ENCODE data around the gene RGS10.

Gene RGS10

GRCh38 chr10:119542357-119542987 is at the start of gene RGS10 (continued):
- TF ChIP-seq PBX3 (CRISPR knock-in tag; IDR thresholded peaks at IDR 0.05) = no peak; the same call in 1 of the 2 replicates
- no peak for TF ChIP-seq ZNF239 (tag by site-specific recombination; IDR thresholded peaks at IDR 0.05)
- no peak for TF ChIP-seq ZNF148 (tag by site-specific recombination; IDR thresholded peaks at IDR 0.05; ENCODE audit: borderline replicate concordance)
- no peak for TF ChIP-seq ZNF202 (tag by site-specific recombination; IDR thresholded peaks at IDR 0.05; ENCODE audit: borderline replicate concordance)
- no peak for TF ChIP-seq ZNF530 (tag by site-specific recombination; IDR thresholded peaks at IDR 0.05; ENCODE audit: low read depth)
- no peak for TF ChIP-seq KLF7 (tag by site-specific recombination; IDR thresholded peaks at IDR 0.05; ENCODE audit: borderline replicate concordance)
- TF ChIP-seq ZNF140 (tag by site-specific recombination; IDR thresholded peaks at IDR 0.05) = no peak
- TF ChIP-seq MZF1 (tag by site-specific recombination; IDR thresholded peaks at IDR 0.05; ENCODE audit: borderline replicate concordance) = no peak
- peak; percentile 90 for TF ChIP-seq PATZ1 (tag by site-specific recombination; IDR thresholded peaks at IDR 0.05)
- TF ChIP-seq ZNF398 (tag by site-specific recombination; IDR thresholded peaks at IDR 0.05) = peak; percentile 69
- TF ChIP-seq ZNF837 (tag by site-specific recombination; IDR thresholded peaks at IDR 0.05) = no peak
- TF ChIP-seq KLF1 (tag by site-specific recombination; IDR thresholded peaks at IDR 0.05) = peak; percentile 67
- TF ChIP-seq HIC1 (tag by site-specific recombination; IDR thresholded peaks at IDR 0.05) = peak; percentile 59; the same call in 1 of the 2 replicates
- no peak for TF ChIP-seq ZNF133 (tag by site-specific recombination; IDR thresholded peaks at IDR 0.05)
- TF ChIP-seq ZNF362 (tag by site-specific recombination; IDR thresholded peaks at IDR 0.05) = no peak
- no peak for TF ChIP-seq GLIS2 (tag by site-specific recombination; IDR thresholded peaks at IDR 0.05)
- TF ChIP-seq ZNF658 (tag by site-specific recombination; IDR thresholded peaks at IDR 0.05) = no peak
- TF ChIP-seq ZNF280D (tag by site-specific recombination; IDR thresholded peaks at IDR 0.05) = no peak
- no peak for TF ChIP-seq ZNF558 (tag by site-specific recombination; IDR thresholded peaks at IDR 0.05)
- no peak for TF ChIP-seq BCL11B (tag by site-specific recombination; IDR thresholded peaks at IDR 0.05; ENCODE audit: low read depth)
- no peak for TF ChIP-seq ZNF529 (tag by site-specific recombination; IDR thresholded peaks at IDR 0.05; ENCODE audit: insufficient replicate concordance)
- 0 out of 2 replicates have a peak, but pooled peaks have one; percentile 33 for TF ChIP-seq ZSCAN5A (tag by site-specific recombination; IDR thresholded peaks at IDR 0.05)
- no peak for TF ChIP-seq PRDM1 (tag by site-specific recombination; IDR thresholded peaks at IDR 0.05)

Data from HEK293 (cell line).